Stimulated activated CD8-positive, alpha-beta memory T cell treated with anti-CD3 and anti-CD28 coated beads, Interleukin-15, amount 100 ng/mL, for 1 hour (primary cell): ENCODE data around the gene HMGN5.

ENCODE experiments used
- DNase-seq: peaks from one replicate; pipeline ENCODE4 v3.0.0-alpha.2; 2020; ENCODE audit warnings: low read depth

Gene HMGN5, protein sequence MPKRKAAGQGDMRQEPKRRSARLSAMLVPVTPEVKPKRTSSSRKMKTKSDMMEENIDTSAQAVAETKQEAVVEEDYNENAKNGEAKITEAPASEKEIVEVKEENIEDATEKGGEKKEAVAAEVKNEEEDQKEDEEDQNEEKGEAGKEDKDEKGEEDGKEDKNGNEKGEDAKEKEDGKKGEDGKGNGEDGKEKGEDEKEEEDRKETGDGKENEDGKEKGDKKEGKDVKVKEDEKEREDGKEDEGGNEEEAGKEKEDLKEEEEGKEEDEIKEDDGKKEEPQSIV

GRCh38 chrX:81201671-81202455, at the start of gene HMGN5, which contains the start of gene SH3BGRL:
Gene HMGN5 (minus strand): TSS chrX:81201913. CDS start chrX:81121549, 80,364 bp downstream.
Gene SH3BGRL (plus strand): TSS chrX:81202102. CDS start chrX:81202201, 99 bp downstream.
- DNase-seq = peak; percentile 34

DNA sequence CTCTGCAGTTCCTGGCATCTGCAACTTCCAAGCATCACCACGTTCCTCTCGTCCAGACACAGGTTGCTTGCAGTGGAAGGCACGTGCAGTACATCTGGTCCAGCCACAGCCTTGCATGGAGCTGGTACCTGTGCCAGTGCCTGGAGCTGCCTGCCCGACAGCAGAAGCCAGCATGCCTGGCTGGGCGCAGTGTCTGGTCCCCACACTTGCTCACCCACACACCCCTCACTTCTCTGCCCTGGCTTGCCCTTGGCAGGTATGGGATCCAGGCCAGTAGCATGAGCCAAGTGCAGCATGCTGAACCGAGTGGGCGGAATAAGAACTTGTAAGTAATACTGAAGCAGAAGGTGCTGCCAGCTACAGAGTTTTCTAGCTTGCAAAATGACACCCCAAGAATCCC, 40.0 kb upstream of the HMGN5 start:
- DNase-seq = no peak

- DNase-seq = no peak
Observed at GRCh38 chrX:81240701-81241331, 39.1 kb upstream of the HMGN5 start.

GRCh38 chrX:81238166-81238565, 36.5 kb upstream of the HMGN5 start:
- no peak for DNase-seq

DNA sequence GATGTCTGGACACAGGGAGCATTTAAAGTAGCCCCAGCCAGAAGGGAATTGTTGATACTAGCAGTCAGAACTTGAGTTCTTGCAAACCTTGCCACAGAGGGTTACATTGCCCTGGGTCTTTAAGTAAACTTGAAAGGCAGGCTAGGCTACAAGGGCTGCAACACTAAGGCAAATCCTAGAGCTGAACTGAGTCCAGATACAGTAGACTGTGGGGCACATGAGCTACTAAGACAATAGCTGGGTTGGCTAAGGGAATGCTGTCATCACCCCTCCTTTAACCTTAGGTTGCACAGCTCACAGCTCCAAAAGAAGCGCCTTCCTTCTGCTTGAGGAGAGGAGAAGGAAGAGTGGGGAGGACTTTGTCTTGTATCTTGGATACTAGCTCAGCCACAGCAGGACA, 35.8 kb upstream of the HMGN5 start:
- DNase-seq = no peak

- no peak for DNase-seq
Observed at GRCh38 chrX:81232218-81232617, 30.5 kb upstream of the HMGN5 start.

GRCh38 chrX:81231476-81231875, 29.8 kb upstream of the HMGN5 start:
- DNase-seq = no peak

GRCh38 chrX:81229901-81230300, 28.2 kb upstream of the HMGN5 start:
- DNase-seq = no peak

DNA sequence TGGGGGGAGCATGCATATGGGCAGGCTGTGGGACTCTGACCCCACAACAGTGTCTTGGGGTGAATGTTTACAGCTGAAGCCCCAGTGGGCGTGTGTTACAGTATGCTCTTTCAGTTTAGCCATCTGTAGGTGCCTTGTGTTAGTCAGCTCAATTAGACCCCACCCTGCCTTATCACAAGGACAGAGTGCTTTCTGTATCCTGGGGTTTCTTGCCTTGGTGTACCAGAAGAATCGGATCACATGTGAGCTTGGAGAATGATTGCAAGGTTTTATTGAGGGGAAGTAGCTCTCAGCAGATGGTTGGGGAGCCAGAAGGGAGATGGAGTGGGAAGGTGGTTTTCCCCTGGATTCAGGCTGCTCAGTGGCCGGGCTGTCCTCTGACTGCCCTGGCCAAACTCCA, 27.5 kb upstream of the HMGN5 start:
- no peak for DNase-seq

GRCh38 chrX:81215685-81216084, 14.0 kb upstream of the HMGN5 start:
- no peak for DNase-seq

DNA sequence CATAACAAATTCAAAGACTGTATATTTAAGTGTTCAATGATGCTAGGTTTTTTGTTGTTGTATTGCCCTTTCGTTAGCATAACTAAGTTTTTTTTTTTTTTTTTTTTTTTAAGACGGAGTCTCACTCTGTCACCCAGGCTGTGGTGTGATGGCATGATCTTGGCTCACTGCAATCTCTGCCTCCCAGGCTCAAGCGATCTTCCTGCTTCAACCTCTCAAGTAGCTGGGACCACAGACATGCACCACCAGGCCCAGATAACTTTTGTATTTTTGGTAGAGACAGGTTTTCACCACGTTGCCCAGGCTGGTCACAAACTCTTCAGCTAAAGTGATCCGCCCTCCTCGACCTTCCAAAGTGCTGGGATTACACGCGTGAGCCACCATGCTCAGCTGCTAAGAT, 7.2 kb upstream of the HMGN5 start:
- no peak for DNase-seq

DNA sequence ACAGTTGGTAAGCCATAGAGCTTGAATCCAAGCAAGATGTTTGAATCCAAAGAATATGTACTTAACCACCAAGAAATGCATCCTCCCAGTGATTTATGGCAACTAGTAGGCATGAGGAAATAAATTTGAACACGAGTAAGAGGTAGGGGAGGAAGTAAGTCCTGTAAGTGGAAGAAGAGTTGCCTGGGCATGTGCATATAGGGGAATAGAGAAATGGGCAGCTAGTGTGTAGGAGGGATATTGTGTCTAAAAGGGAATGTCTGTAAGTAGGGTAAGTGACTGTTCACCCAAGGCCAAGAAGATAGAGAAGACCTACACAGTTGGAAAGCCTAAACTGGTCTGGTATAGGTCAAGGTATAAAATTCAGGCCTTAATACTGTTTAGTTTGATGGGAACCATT, 4.8 kb upstream of the HMGN5 start:
- DNase-seq = no peak

- no peak for DNase-seq
Observed at GRCh38 chrX:81205551-81205950, 3.8 kb upstream of the HMGN5 start.

- no peak for DNase-seq
Observed at GRCh38 chrX:81202943-81203342, 1.2 kb upstream of the HMGN5 start.

GRCh38 chrX:81202456-81202819, 725 bp upstream of the HMGN5 start:
- DNase-seq = no peak

- DNase-seq = no peak
Observed at GRCh38 chrX:81201071-81201470, 642 bp downstream of the HMGN5 start.

- peak; percentile 35 for DNase-seq
Observed at GRCh38 chrX:81195712-81196111, 6.0 kb downstream of the HMGN5 start.

- no peak for DNase-seq
Observed at GRCh38 chrX:81195259-81195658, 6.5 kb downstream of the HMGN5 start.

GRCh38 chrX:81174286-81174685, 27.4 kb downstream of the HMGN5 start:
- DNase-seq = no peak

DNA sequence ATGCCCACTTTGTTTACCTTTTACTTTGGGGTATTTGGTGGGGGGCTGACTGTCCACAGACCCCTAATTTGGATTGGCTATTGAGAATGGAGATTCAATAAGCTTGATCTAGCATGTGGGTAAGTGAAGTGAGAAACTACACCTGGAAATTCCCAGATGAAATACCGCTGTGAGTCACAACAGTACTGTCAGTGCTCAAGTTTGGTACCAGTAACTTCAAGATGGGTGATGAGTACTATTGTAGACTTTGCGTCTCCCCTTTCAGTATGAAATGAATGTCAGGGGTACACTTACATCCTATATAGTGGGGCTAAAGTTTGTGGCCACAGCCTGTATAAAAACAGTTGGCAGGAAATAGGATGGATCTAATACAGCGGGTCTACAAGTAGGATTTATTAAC, 33.3 kb downstream of the HMGN5 start:
- no peak for DNase-seq

- peak; percentile 69 for DNase-seq
Observed at GRCh38 chrX:81121513-81122363, 80.0 kb downstream of the HMGN5 start.

DNA sequence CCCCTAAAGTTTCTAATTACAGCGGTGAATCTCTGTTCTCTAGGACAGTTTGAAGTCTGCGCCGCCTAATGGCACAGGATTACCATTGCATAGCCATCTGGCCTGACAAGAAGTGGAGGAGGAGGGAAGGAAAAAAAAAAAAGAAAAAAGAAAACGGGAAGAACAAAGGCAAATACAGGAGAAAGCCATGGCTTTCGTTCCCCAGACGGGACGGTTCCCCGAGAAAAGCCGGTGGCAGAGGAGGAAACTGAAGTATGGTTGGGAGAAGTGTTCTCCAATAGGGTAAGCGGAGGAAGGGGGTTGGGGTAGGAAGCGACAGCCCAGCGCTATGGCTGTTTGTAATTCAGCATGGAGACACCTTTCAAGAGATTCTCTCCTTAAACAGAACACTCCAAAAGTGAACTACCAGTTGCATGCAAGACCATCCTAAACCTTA, 80.8 kb downstream of the HMGN5 start:
- no peak for DNase-seq
